Measurements from ENCODE around the gene PNPLA1. TPM values are rescaled to one million over a fixed set of nuclear protein-coding genes. Genes with fewer than 3 reads are reported as not detected.

Gene PNPLA1
- total RNA-seq, 1 experiment from 2014 or later, result not detected

Other genes starting within 250 kb of the PNPLA1 start
- 0.46 to 0.80 TPM (median 0.50 TPM) in 3 replicates for gene SLC26A8, start 245.4 kb upstream of the PNPLA1 start, total RNA-seq (2021)
- gene MAPK14, start 242.3 kb upstream of the PNPLA1 start, total RNA-seq (2021), result 30.8 to 34.7 TPM (median 34.0 TPM) in 3 replicates
- 13.6 to 17.8 TPM (median 17.0 TPM) in 3 replicates for gene MAPK13, start 139.5 kb upstream of the PNPLA1 start, total RNA-seq (2021)
- 30.4 to 32.2 TPM (median 31.3 TPM) in 3 replicates for gene BRPF3, start 73.3 kb upstream of the PNPLA1 start, total RNA-seq (2021)
- gene BNIP5, start 66.8 kb downstream of the PNPLA1 start, total RNA-seq (2021), result 0.05 TPM in 1 of 3 replicates, not detected in the others
- gene ETV7, start 117.6 kb downstream of the PNPLA1 start, total RNA-seq (2021), result 0.68 to 1.4 TPM (median 1.2 TPM) in 3 replicates
- 0.15 TPM in 1 of 3 replicates, not detected in the others for gene PXT1, start 172.8 kb downstream of the PNPLA1 start, total RNA-seq (2021)
- 25.1 to 27.5 TPM (median 26.7 TPM) in 3 replicates for gene KCTD20, start 172.9 kb downstream of the PNPLA1 start, total RNA-seq (2021)

All from WTC11 (cell line).